ENCODE measurements around the gene CCL22.

DNA sequence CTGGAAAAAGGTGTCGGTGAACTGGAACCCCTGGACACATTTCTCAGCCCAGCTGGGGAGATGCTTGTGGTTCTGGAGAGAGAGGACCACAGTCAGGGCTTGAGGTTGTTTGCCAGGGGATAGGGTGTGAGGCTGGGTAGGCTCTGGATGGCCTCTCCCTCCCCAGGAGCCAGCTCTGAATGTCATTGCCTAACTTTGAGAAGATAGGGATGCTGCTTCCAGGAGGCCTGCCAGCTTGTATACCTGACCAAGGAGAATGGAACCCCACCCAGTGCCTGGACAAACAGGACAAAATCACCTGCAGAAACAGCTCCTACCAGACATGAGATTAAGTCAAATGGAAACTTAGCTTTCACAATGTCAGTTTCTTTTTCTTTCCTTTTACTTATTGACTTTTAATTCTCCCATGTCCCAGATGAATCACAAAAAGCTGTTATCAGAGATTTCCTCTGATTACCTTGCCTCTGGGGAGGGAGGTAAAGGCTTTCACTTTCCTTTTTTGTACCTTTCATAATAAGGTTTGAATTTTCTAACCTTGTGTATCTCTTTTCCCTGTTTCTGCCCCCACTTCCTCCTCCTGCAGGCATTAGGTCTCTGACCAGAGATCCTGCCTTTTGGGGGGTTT is 44.3 kb upstream of the CCL22 start:
- TF ChIP-seq, protein P1, sequence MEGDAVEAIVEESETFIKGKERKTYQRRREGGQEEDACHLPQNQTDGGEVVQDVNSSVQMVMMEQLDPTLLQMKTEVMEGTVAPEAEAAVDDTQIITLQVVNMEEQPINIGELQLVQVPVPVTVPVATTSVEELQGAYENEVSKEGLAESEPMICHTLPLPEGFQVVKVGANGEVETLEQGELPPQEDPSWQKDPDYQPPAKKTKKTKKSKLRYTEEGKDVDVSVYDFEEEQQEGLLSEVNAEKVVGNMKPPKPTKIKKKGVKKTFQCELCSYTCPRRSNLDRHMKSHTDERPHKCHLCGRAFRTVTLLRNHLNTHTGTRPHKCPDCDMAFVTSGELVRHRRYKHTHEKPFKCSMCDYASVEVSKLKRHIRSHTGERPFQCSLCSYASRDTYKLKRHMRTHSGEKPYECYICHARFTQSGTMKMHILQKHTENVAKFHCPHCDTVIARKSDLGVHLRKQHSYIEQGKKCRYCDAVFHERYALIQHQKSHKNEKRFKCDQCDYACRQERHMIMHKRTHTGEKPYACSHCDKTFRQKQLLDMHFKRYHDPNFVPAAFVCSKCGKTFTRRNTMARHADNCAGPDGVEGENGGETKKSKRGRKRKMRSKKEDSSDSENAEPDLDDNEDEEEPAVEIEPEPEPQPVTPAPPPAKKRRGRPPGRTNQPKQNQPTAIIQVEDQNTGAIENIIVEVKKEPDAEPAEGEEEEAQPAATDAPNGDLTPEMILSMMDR (IDR thresholded peaks at IDR 0.05), result no peak
- TF ChIP-seq POLR2AphosphoS5 (IDR thresholded peaks at IDR 0.05) (no peak), POLR2A (IDR thresholded peaks at IDR 0.05) (no peak)

All from prostate gland (tissue), 2 donors.